Measurements from ENCODE around the gene SLC24A5. TPM values are rescaled to one million over a fixed set of nuclear protein-coding genes. Genes with fewer than 3 reads are reported as not detected.

SLC24A5 gene
- total RNA-seq, 4 donors from 2014 or later, result not detected

GRCh38 chr15:48097264-48097663, 23.5 kb upstream of the SLC24A5 start:
- in situ Hi-C loops (cut with MboI; ENCODE audit: low pct_ligation_motif_present in 1 of 4, low pct_unique_long_range_greater_than_20kb in 1 of 4, low sequenced_read_pairs in 3 of 4), result no loop called here
- Histone ChIP-seq H3K4me1 (peaks cover 0 to 3% (median 0%) of the 10 kb centered on the region in 4 donors), H3K27me3 (no peaks in the 10 kb centered on the region), H3K27ac (no peak overlapping the region), H3K4me3 (no peak overlapping the region), H3K36me3 (no peaks in the 10 kb centered on the region), H3K9me3 (no peaks in the 10 kb centered on the region)
- intact Hi-C loops (cut with DNase I; ENCODE audit: low total_unique reads), result no loop called here
- DNase-seq, result no peak
- WGBS, 2 donors (ENCODE audit: low coverage in 1 of 2), result 81 to 83% methylated on average over 1 to 2 of the region's 2 CpGs
- TF ChIP-seq, protein P1, sequence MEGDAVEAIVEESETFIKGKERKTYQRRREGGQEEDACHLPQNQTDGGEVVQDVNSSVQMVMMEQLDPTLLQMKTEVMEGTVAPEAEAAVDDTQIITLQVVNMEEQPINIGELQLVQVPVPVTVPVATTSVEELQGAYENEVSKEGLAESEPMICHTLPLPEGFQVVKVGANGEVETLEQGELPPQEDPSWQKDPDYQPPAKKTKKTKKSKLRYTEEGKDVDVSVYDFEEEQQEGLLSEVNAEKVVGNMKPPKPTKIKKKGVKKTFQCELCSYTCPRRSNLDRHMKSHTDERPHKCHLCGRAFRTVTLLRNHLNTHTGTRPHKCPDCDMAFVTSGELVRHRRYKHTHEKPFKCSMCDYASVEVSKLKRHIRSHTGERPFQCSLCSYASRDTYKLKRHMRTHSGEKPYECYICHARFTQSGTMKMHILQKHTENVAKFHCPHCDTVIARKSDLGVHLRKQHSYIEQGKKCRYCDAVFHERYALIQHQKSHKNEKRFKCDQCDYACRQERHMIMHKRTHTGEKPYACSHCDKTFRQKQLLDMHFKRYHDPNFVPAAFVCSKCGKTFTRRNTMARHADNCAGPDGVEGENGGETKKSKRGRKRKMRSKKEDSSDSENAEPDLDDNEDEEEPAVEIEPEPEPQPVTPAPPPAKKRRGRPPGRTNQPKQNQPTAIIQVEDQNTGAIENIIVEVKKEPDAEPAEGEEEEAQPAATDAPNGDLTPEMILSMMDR (IDR thresholded peaks at IDR 0.05), result no peak
- TF ChIP-seq POLR2AphosphoS5 (IDR thresholded peaks at IDR 0.05) (no peak), EP300 (IDR thresholded peaks at IDR 0.05; ENCODE audit: low read depth) (no peak), POLR2A (IDR thresholded peaks at IDR 0.05) (no peak)

DNA sequence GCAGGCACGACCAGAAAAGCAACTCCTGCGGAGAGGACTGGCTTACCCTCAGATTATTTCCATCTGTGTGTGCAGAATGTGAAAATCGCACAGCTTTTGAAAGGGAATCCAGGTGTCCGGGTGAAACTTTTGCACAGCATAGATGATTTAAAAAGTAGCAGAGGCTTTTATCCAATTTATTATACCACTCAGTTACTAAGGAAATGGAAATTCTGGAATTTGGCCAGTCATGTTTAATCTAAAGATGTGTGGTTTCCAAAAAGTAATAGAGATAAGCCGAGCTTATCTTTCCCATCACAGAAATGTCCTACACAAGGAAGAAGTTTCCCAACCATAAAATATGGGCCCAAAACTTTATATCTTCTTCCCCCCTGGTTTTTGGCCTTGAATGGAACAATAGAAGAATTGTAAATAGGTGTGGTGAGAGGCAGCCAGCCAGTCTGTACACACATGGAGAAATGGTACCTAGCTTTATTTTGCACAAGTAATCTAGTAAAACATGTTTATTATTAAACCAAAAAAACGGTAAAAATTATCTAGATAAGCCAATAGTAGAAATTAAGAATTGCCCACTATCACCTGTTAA, 19.3 kb upstream of the SLC24A5 start:
- intact Hi-C loops (cut with DNase I; ENCODE audit: low total_unique reads), result no loop called here
- no peak overlapping the region for H3K27ac ChIP-seq
- in situ Hi-C loops (cut with MboI; ENCODE audit: low pct_ligation_motif_present in 1 of 4, low pct_unique_long_range_greater_than_20kb in 1 of 4, low sequenced_read_pairs in 3 of 4), result no loop called here
- H3K27me3 ChIP-seq, result no peaks in the 10 kb centered on the region
- H3K9me3 ChIP-seq, result no peaks in the 10 kb centered on the region
- WGBS, 2 donors (ENCODE audit: low coverage in 1 of 2), result 52 to 55% methylated on average over 6 of the region's 6 CpGs
- no peak overlapping the region for H3K4me3 ChIP-seq
- DNase-seq, result no peak
- no peaks in the 10 kb centered on the region for H3K36me3 ChIP-seq
- peaks cover 0 to 3% (median 0%) of the 10 kb centered on the region in 4 donors for H3K4me1 ChIP-seq
- TF ChIP-seq POLR2A (IDR thresholded peaks at IDR 0.05), result no peak
- TF ChIP-seq POLR2AphosphoS5 (IDR thresholded peaks at IDR 0.05), result no peak
- no peak for TF ChIP-seq EP300 (IDR thresholded peaks at IDR 0.05; ENCODE audit: low read depth)
- TF ChIP-seq, protein P1 (IDR thresholded peaks at IDR 0.05), result no peak

DNA sequence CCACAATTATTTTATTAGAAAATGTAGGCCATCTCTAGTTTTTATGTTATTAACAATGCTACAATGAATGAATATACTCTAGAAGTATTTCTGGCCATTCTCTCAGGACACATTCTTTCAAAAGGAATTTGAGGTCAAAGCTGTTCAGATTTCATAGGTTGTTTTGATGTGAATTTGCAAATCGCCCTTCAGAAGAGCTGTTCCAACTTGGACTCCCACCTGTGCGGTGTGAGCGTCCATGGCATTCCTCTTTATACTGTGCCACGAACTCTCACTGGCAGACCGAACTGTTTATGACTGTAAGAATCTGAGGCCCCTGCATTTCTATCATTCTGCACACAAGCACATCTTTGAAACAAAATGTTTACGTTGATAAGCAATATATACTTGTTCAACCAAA, 18.6 kb upstream of the SLC24A5 start:
- Histone ChIP-seq H3K4me3 (no peak overlapping the region), H3K9me3 (no peaks in the 10 kb centered on the region), H3K27ac (no peak overlapping the region), H3K4me1 (peaks cover 0 to 3% (median 0%) of the 10 kb centered on the region in 4 donors), H3K36me3 (no peaks in the 10 kb centered on the region), H3K27me3 (no peaks in the 10 kb centered on the region)
- in situ Hi-C loops (cut with MboI; ENCODE audit: low pct_ligation_motif_present in 1 of 4, low pct_unique_long_range_greater_than_20kb in 1 of 4, low sequenced_read_pairs in 3 of 4) (no loop called here), intact Hi-C loops (cut with DNase I; ENCODE audit: low total_unique reads) (no loop called here)
- TF ChIP-seq POLR2A (IDR thresholded peaks at IDR 0.05) (no peak), POLR2AphosphoS5 (IDR thresholded peaks at IDR 0.05) (no peak), EP300 (IDR thresholded peaks at IDR 0.05; ENCODE audit: low read depth) (no peak)
- TF ChIP-seq, protein P1 (IDR thresholded peaks at IDR 0.05), result no peak
- DNase-seq, result no peak
- WGBS, 2 donors (ENCODE audit: low coverage in 1 of 2), result 78 to 89% methylated on average over 3 to 6 of the region's 6 CpGs

DNA sequence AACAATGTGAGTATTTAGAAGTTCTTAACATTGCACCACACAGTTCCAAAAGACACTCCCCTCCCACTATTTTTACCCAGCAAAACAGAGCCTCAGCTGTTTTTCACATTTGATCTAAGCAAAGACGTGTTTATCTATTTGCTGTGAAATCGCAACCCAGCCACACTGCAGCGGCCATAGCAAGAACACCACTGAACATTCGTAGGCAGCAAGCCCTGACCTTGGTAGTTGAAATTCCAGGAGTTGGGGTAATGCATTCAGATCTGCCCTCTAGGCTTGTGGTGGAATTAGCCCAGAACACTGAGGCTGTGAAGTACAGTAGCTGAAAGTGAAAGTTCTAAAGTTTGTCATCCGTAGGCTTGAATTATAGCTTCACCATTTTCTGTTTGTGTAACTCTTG, 17.1 kb upstream of the SLC24A5 start:
- no peaks in the 10 kb centered on the region for H3K27me3 ChIP-seq
- intact Hi-C loops (cut with DNase I; ENCODE audit: low total_unique reads), result no loop called here
- no peak overlapping the region for H3K27ac ChIP-seq
- 57 to 65% methylated on average over 1 to 5 of the region's 5 CpGs for WGBS, 2 donors (ENCODE audit: low coverage in 1 of 2)
- no peak overlapping the region for H3K4me3 ChIP-seq
- in situ Hi-C loops (cut with MboI; ENCODE audit: low pct_ligation_motif_present in 1 of 4, low pct_unique_long_range_greater_than_20kb in 1 of 4, low sequenced_read_pairs in 3 of 4), result no loop called here
- H3K36me3 ChIP-seq, result no peaks in the 10 kb centered on the region
- no peak for DNase-seq
- no peak for TF ChIP-seq POLR2AphosphoS5 (IDR thresholded peaks at IDR 0.05)
- TF ChIP-seq POLR2A (IDR thresholded peaks at IDR 0.05), result no peak
- TF ChIP-seq EP300 (IDR thresholded peaks at IDR 0.05; ENCODE audit: low read depth), result no peak
- TF ChIP-seq, protein P1 (IDR thresholded peaks at IDR 0.05), result no peak
- H3K9me3 ChIP-seq, result no peaks in the 10 kb centered on the region
- H3K4me1 ChIP-seq, result peaks cover 0 to 3% (median 0%) of the 10 kb centered on the region in 4 donors

Data from transverse colon (tissue), 4 donors.